ENCODE measurements around the gene SRL. TPM values are rescaled to one million over a fixed set of nuclear protein-coding genes. Genes with fewer than 3 reads are reported as not detected.
A peak's percentile ranks its signal among the peaks of the same experiment; 100 is the strongest.

The SRL gene
- polyA plus RNA-seq, 3 donors: not detected

- Histone ChIP-seq H3K4me3 (replicated peaks in 1 of 3; ENCODE audit: low read depth in 2 of 3, low read length in 3 of 3) (no peak overlapping the region), H3K9me3 (replicated peaks in 1 of 2; ENCODE audit: control insufficient read depth in 1 of 2, insufficient read depth in 1 of 2, low read length in 2 of 2) (no peaks in the 10 kb centered on the region), H3K79me2 (ENCODE audit: insufficient read depth, low read length) (no peaks in the 10 kb centered on the region), H3K27me3 (ENCODE audit: control insufficient read depth in 2 of 2, insufficient read depth in 2 of 2, low read length in 2 of 2) (peaks cover 9 to 22% of the 10 kb centered on the region in 2 donors), H3K36me3 (replicated peaks in 1 of 2; ENCODE audit: control insufficient read depth in 1 of 2, insufficient read depth in 2 of 2, low read length in 2 of 2) (no peaks in the 10 kb centered on the region), H3K9ac (ENCODE audit: insufficient read depth, low read length, poor library complexity, severe bottlenecking) (no peak overlapping the region), H3K4me2 (replicated peaks; ENCODE audit: extremely low read depth, low read length, poor library complexity, severe bottlenecking) (no peak overlapping the region), H3K4me1 (ENCODE audit: control insufficient read depth in 1 of 2, insufficient read depth in 2 of 2, low read length in 2 of 2) (peaks cover 10 to 16% of the 10 kb centered on the region in 2 donors), H4K20me1 (ENCODE audit: insufficient read depth, low read length) (no peaks in the 10 kb centered on the region), H2AFZ (ENCODE audit: insufficient read depth, low read depth, low read length, poor library complexity, severe bottlenecking) (no peak overlapping the region), H3K27ac (ENCODE audit: low read depth in 1 of 2, low read length in 2 of 2) (no peak overlapping the region)
- H3K9me3 Mint-ChIP-seq: peaks cover 0 to 2% (median 0%) of the 10 kb centered on the region in 7 donors
- H3K27me3 Mint-ChIP-seq (ENCODE audit: low read depth in 3 of 3): peaks cover 35 to 54% (median 50%) of the 10 kb centered on the region in 3 donors
- intact Hi-C loops (cut with micrococcal nuclease): no loop called here
- no peak for TF ChIP-seq CTCF (IDR thresholded peaks at IDR 0.05)
- no peak overlapping the region for H3K4me3 Mint-ChIP-seq
- WGBS (ENCODE audit: insufficient coverage): 79% methylated on average over 5 of the region's 5 CpGs
- DNase-seq: no peak
- H3K27ac Mint-ChIP-seq: no peak overlapping the region
- H3K36me3 Mint-ChIP-seq: peaks cover 0 to 3% of the 10 kb centered on the region in 2 donors
- H3K4me1 Mint-ChIP-seq: peaks cover 15% of the 10 kb centered on the region
These were observed 64.9 kb downstream of the SRL start for GRCh38 chr16:4176906-4177417.

GRCh38 chr16:4175849-4176248 is 66.0 kb downstream of the SRL start:
- Histone ChIP-seq H2AFZ (ENCODE audit: insufficient read depth, low read depth, low read length, poor library complexity, severe bottlenecking) (no peak overlapping the region), H3K4me3 (replicated peaks in 1 of 3; ENCODE audit: low read depth in 2 of 3, low read length in 3 of 3) (no peak overlapping the region), H3K27me3 (ENCODE audit: control insufficient read depth in 2 of 2, insufficient read depth in 2 of 2, low read length in 2 of 2) (peaks cover 4 to 13% of the 10 kb centered on the region in 2 donors), H3K4me2 (replicated peaks; ENCODE audit: extremely low read depth, low read length, poor library complexity, severe bottlenecking) (no peak overlapping the region), H3K79me2 (ENCODE audit: insufficient read depth, low read length) (no peaks in the 10 kb centered on the region), H3K9ac (ENCODE audit: insufficient read depth, low read length, poor library complexity, severe bottlenecking) (no peak overlapping the region), H3K27ac (ENCODE audit: low read depth in 1 of 2, low read length in 2 of 2) (no peak overlapping the region), H3K4me1 (ENCODE audit: control insufficient read depth in 1 of 2, insufficient read depth in 2 of 2, low read length in 2 of 2) (peaks cover 10 to 20% of the 10 kb centered on the region in 2 donors), H3K36me3 (replicated peaks in 1 of 2; ENCODE audit: control insufficient read depth in 1 of 2, insufficient read depth in 2 of 2, low read length in 2 of 2) (no peaks in the 10 kb centered on the region), H4K20me1 (ENCODE audit: insufficient read depth, low read length) (no peaks in the 10 kb centered on the region), H3K9me3 (replicated peaks in 1 of 2; ENCODE audit: control insufficient read depth in 1 of 2, insufficient read depth in 1 of 2, low read length in 2 of 2) (no peaks in the 10 kb centered on the region)
- peak overlapping the region in 1 of 2 donors; percentile 63 for H3K4me3 Mint-ChIP-seq
- H3K27ac Mint-ChIP-seq: no peak overlapping the region
- WGBS (ENCODE audit: insufficient coverage): 96% methylated on average over 2 of the region's 2 CpGs
- no peak for TF ChIP-seq CTCF (IDR thresholded peaks at IDR 0.05)
- DNase-seq: no peak
- intact Hi-C loops (cut with micrococcal nuclease): no loop called here
- H3K4me1 Mint-ChIP-seq: peaks cover 19% of the 10 kb centered on the region
- H3K9me3 Mint-ChIP-seq: peaks cover 0 to 2% (median 0%) of the 10 kb centered on the region in 7 donors
- H3K36me3 Mint-ChIP-seq: no peaks in the 10 kb centered on the region
- H3K27me3 Mint-ChIP-seq (ENCODE audit: low read depth in 3 of 3): peaks cover 29 to 48% (median 44%) of the 10 kb centered on the region in 3 donors
